Melanocyte of skin (primary cell): ENCODE results near the gene C1QL1. TPM values are rescaled to one million over a fixed set of nuclear protein-coding genes. Genes with fewer than 3 reads are reported as not detected.

ENCODE experiments used
- small RNA-seq, 2 donors: library from RNA; depleted of rRNA; stranded (forward); fragments of <200 nt; gene quantifications; one replicate each; pipeline ENCODE3, GENCODE V24; 2012
- total RNA-seq, 2 donors: library from RNA; depleted of rRNA; stranded (reverse); fragments of >200 nt; gene quantifications; 2 replicates each; pipeline ENCODE4 v1.2.3, GENCODE V29; 2012

The C1QL1 gene
- under 1 TPM; under 0.01 to 0.33 TPM for total RNA-seq

DNA sequence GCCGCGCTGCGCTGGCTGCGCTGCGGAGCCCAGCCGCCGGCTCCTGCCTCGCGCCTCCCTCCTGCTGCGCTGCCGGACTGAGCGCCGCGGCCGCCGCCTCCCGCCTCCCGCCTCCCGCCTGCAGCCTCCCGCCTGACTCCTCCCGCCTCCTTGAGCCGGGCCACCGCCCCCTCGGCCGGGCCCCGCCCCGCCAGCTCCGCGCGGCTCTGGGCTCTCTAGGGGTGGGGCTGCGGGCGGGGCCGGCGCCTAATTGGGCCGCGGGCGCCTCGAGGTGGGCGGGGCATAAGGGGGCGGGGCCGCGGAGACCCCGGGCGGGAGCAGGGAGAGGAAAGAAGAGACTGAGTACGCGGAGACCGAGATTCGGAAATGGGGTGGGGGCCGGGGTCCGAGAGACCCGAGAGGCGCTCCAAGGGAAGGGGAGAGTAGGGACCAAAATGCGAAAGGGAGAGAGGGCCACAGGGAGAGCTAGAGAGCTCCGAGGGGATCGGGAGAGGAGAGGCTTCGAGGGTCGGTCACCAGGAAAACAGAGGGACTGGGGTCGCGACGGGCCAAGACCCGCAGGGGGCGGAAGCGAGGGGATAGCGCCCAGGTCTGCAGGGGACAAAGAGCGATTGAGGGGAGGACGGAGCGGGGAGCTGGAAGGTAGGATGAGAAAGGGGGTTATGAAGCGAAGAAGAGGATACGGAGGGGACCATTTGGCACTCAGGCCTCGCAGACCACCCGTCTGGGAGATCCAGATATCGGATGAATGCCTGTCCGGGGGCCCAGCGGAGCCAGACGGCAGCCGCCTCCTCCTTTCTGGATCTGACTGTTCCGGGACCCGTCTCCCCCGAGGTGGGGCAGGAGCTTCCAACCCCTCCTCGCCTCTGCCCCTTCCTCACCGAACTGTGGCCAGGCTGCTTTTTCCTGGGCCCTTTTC lies at the start of gene C1QL1:
C1QL1 (minus strand) TSS at position 79 of the 919 bp plus-strand sequence. CDS start 255 bp downstream, outside the sequence.

GRCh38 chr17:44947461-44948314 lies 20.4 kb downstream of the C1QL1 start, which contains the start of gene KIF18B:
KIF18B (minus strand) TSS chr17:44947773; CDS start chr17:44936344, 11,429 bp downstream.

DNA sequence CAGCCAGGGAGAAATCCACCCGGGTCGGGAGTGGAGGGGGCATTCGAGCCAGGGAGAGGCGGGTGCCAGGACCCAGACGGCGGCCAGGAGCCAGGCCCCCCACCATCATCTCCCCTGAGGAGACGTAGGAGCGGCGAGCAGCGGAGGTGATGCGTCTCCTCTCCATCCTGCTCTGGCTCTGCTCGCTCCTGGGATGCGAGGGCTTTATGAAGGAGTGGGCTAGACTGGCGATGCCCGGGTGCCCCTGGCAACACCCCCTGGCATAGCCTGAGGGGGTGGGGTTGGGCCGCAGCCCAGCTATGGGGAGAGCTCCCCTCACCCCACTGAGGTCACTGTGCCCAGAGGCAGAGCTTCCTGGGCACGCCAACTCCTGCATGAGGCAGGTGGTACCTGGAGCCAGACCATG lies 52.8 kb downstream of the C1QL1 start, which contains the start of gene GFAP:
GFAP (minus strand) TSS at position 180 of the 406 bp plus-strand sequence; CDS start at position 166, 14 bp downstream.

Small RNAs within 50 kb of the gene (small RNA-seq; reads per million reads assigned to genes)
- gene AC015936.2: 0 reads per million in 2 donors
- 2.3 to 2.4 reads per million in 2 donors for gene MIR6783

Other genes starting within 250 kb of the C1QL1 start
- 1 to 10 TPM in 1 of 2 donors, under 1 TPM in 1; 1.00 to 2.1 TPM for gene ADAM11, start 209.3 kb downstream of the C1QL1 start, total RNA-seq
- 10 to 100 TPM; 10.3 to 24.3 TPM for gene GJC1, start 138.0 kb downstream of the C1QL1 start, total RNA-seq
- gene HIGD1B, start 120.4 kb downstream of the C1QL1 start, total RNA-seq: not detected
- gene EFTUD2, start 68.9 kb downstream of the C1QL1 start, total RNA-seq: 100 to 1,000 TPM in 1 of 2 donors, 10 to 100 TPM in 1; 93.9 to 131 TPM
- not detected for gene GFAP, start 52.8 kb downstream of the C1QL1 start, total RNA-seq
- gene KIF18B, start 20.5 kb downstream of the C1QL1 start, total RNA-seq: 10 to 100 TPM in 1 of 2 donors, 1 to 10 TPM in 1; 3.8 to 13.3 TPM
- 10 to 100 TPM; 29.3 to 46.0 TPM for gene DCAKD, start 83.3 kb upstream of the C1QL1 start, total RNA-seq
- gene NMT1, start 93.0 kb upstream of the C1QL1 start, total RNA-seq: 100 to 1,000 TPM in 1 of 2 donors, 10 to 100 TPM in 1; 80.9 to 100 TPM
- 10 to 100 TPM; 15.8 to 27.6 TPM for gene PLCD3, start 164.2 kb upstream of the C1QL1 start, total RNA-seq
- 10 to 100 TPM in 1 of 2 donors, 1 to 10 TPM in 1; 5.0 to 11.4 TPM for gene ACBD4, start 167.4 kb upstream of the C1QL1 start, total RNA-seq
- gene HEXIM1, start 180.2 kb upstream of the C1QL1 start, total RNA-seq: 10 to 100 TPM; 12.0 to 14.0 TPM
- gene HEXIM2, start 193.6 kb upstream of the C1QL1 start, total RNA-seq: 10 to 100 TPM; 11.7 to 13.4 TPM